ENCODE data around the gene CXCL1.
"Not testable (repeated sequence)": the region's sequence is repeated elsewhere in the genome, so short reads cannot be mapped to it uniquely, and the experiment has no call there.

CXCL1 gene

GRCh38 chr4:73891739-73892405 lies 22.7 kb downstream of the CXCL1 start:
- FAIRE-seq (no peak), DNase-seq (ENCODE audit: insufficient read length, low spot score) (no peak)
- TF ChIP-seq CTCF (IDR thresholded peaks at IDR 0.05; ENCODE audit: insufficient read depth, missing control alignments), result no peak

- DNase-seq (ENCODE audit: insufficient read length, low spot score), result no peak
- FAIRE-seq, result no peak
- TF ChIP-seq CTCF (IDR thresholded peaks at IDR 0.05; ENCODE audit: insufficient read depth, missing control alignments), result no peak
These were observed 23.8 kb downstream of the CXCL1 start for GRCh38 chr4:73892966-73893365.

GRCh38 chr4:73894001-73894400 lies 24.8 kb downstream of the CXCL1 start:
- DNase-seq (ENCODE audit: insufficient read length, low spot score), result no peak
- FAIRE-seq, result no peak
- no peak for TF ChIP-seq CTCF (IDR thresholded peaks at IDR 0.05; ENCODE audit: insufficient read depth, missing control alignments)

- no peak for FAIRE-seq
- TF ChIP-seq CTCF (IDR thresholded peaks at IDR 0.05; ENCODE audit: insufficient read depth, missing control alignments), result no peak
- DNase-seq (ENCODE audit: insufficient read length, low spot score), result no peak
These were observed 26.3 kb downstream of the CXCL1 start for GRCh38 chr4:73895201-73896175.

GRCh38 chr4:73896416-73896815 lies 27.2 kb downstream of the CXCL1 start:
- no peak for TF ChIP-seq CTCF (IDR thresholded peaks at IDR 0.05; ENCODE audit: insufficient read depth, missing control alignments)
- DNase-seq (ENCODE audit: insufficient read length, low spot score), result no peak
- FAIRE-seq, result no peak

GRCh38 chr4:73897380-73898136 lies 28.4 kb downstream of the CXCL1 start:
- FAIRE-seq (no peak), DNase-seq (ENCODE audit: insufficient read length, low spot score) (no peak)
- no peak for TF ChIP-seq CTCF (IDR thresholded peaks at IDR 0.05; ENCODE audit: insufficient read depth, missing control alignments)

GRCh38 chr4:73899338-73899737 lies 30.1 kb downstream of the CXCL1 start:
- not testable (repeated sequence) for DNase-seq (ENCODE audit: insufficient read length, low spot score); FAIRE-seq

All from D721Med (cell line).